Measurements from ENCODE around the gene ASF1B.

Gene ASF1B

GRCh38 chr19:14111486-14111885, 24.9 kb downstream of the ASF1B start:
- TF ChIP-seq CTCF (IDR thresholded peaks at IDR 0.05; ENCODE audit: low read depth, low read length, missing control alignments): no peak
- H3K4me3 ChIP-seq (replicated peaks; ENCODE audit: low read depth, low read length): no peak overlapping the region
- no peak for DNase-seq (ENCODE audit: extremely low read depth, low read depth)

GRCh38 chr19:14110650-14111049, 25.7 kb downstream of the ASF1B start:
- no peak for TF ChIP-seq CTCF (IDR thresholded peaks at IDR 0.05; ENCODE audit: low read depth, low read length, missing control alignments)
- no peak for DNase-seq (ENCODE audit: extremely low read depth, low read depth)

GRCh38 chr19:14107581-14108461, 28.6 kb downstream of the ASF1B start:
- no peak for TF ChIP-seq CTCF (IDR thresholded peaks at IDR 0.05; ENCODE audit: low read depth, low read length, missing control alignments)
- H3K4me3 ChIP-seq (replicated peaks; ENCODE audit: low read depth, low read length): no peak overlapping the region
- no peak for DNase-seq (ENCODE audit: extremely low read depth, low read depth)

More at GRCh38 chr19:14110650-14111049, 25.7 kb downstream of the ASF1B start:
- H3K4me3 ChIP-seq (replicated peaks; ENCODE audit: low read depth, low read length): no peak overlapping the region

- no peak for TF ChIP-seq CTCF (IDR thresholded peaks at IDR 0.05; ENCODE audit: low read depth, low read length, missing control alignments)
- no peak for DNase-seq (ENCODE audit: extremely low read depth, low read depth)
- H3K4me3 ChIP-seq (replicated peaks; ENCODE audit: low read depth, low read length): no peak overlapping the region
Observed at GRCh38 chr19:14106840-14107239, 29.5 kb downstream of the ASF1B start.

GRCh38 chr19:14105680-14106079, 30.7 kb downstream of the ASF1B start:
- no peak overlapping the region for H3K4me3 ChIP-seq (replicated peaks; ENCODE audit: low read depth, low read length)
- DNase-seq (ENCODE audit: extremely low read depth, low read depth): no peak
- TF ChIP-seq CTCF (IDR thresholded peaks at IDR 0.05; ENCODE audit: low read depth, low read length, missing control alignments): no peak

- TF ChIP-seq CTCF (IDR thresholded peaks at IDR 0.05; ENCODE audit: low read depth, low read length, missing control alignments): no peak
- H3K4me3 ChIP-seq (replicated peaks; ENCODE audit: low read depth, low read length): no peak overlapping the region
- DNase-seq (ENCODE audit: extremely low read depth, low read depth): no peak
Observed at GRCh38 chr19:14103310-14103709, 33.1 kb downstream of the ASF1B start.

Measured in HFF-Myc (cell line).